ENCODE results near the gene SLC6A18.

The SLC6A18 gene

DNA sequence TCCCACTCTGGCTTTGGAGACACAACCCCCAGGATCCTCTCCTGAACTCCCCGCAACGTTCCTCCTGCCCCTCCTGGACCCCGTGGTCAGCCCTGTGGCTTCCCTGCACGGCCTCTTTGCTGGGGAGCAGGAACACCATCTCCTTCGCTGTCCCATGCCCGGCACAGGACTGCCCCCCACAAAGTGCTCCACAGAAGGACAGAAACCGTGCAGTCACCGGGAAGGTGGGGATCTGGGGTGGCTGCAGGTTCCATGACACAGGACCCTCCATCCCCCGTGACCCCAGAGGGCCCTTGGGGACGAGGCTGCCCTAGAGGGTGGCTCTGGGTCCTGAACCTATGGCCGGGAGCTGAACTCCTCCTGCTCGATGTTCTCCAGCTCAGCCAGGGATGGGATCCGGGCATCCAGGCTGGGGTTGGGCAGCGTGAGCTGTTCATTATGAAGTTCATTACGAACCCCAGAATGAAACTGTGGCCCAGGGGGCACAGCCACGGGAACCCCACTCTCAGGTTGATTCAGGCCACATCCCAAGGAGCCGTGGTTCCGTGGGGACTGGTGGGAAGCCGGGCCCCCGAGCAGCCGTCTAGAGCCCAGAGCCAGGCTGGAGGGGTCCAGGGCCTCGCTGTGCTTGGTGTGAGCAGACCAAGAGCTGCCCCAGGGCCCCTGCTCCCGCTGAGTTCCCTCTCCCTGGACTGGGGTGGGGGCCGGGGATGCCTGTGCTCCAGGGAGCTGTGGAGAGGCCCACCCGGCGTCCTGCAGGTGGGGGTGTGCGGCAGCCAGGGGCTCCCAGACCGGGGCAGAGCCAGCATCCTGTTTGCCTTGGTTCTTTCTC lies 24.5 kb upstream of the SLC6A18 start:
- no peak for DNase-seq (ENCODE audit: low spot score)
- TF ChIP-seq CTCF (IDR thresholded peaks at IDR 0.05; ENCODE audit: extremely low read depth, missing control alignments), result no peak

DNA sequence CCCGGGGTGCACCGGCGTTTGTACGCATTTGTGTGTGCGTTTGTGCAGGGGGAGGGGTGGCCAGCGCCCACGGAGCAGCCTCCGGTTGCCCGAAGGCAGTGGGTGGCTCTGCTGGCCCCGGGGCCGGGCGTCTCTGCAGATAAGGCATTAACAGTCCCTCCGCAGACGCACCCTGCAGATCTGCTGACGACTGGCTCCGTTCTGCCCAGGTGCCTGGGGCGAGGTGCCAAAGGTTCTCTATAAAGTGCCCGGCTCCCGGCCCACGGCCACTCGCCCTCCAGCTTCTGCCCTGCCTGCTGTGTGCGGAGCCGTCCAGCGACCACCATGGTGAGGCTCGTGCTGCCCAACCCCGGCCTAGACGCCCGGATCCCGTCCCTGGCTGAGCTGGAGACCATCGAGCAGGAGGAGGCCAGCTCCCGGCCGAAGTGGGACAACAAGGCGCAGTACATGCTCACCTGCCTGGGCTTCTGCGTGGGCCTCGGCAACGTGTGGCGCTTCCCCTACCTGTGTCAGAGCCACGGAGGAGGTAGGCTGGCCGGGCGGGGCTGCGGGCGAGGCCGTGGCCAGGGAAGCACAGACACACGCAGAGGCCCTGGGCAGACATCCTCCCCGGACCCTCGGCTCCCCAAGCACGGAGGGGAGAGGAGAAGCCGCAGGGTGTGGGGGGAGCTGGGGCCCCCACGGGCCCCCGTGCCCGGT lies 23.7 kb upstream of the SLC6A18 start, which contains the start of gene SLC6A19:
Gene SLC6A19, plus strand, starts transcription at position 269 of the 699 bp plus-strand sequence. Its CDS starts 56 bp downstream, at position 325.
- no peak for TF ChIP-seq CTCF (IDR thresholded peaks at IDR 0.05; ENCODE audit: extremely low read depth, missing control alignments)
- DNase-seq (ENCODE audit: low spot score), result no peak

DNA sequence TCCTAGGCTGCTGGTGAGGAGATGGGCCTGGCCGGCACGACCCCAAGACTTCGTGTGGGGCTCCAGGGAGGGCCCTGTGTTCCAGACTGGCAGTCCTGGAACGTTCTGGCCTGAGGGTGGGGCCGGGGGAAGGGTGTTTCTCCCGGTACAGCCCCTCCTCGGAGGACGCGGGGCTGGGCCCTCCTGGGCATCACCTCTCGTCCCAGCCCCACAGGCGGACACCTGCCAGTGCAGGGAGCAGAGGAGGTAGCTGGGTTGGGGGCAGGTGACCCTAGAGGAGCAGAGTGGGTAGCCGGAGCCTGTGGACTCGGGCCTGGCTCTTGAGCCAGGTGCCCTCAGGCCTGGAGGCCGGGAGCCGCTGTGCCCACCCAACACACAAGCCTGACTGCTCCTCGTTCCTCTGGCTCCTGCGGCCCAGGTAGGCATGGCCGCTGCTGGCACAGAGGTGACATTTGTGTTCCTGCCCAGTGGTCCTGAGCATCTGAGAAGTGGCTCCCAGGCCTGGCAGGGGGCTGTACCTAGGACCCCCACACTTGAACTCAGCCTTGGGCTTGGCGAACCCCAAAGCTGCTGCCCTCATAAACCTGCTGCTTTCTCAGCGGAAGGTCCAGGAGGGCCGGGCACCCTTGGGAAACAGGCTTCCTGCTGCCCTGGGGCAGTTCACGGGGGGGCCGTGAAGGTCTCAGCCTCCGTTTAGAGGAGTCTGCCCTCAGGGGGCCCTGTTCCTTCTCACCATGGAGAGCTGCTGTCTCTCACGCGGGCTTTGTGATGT lies 23.0 kb upstream of the SLC6A18 start:
- TF ChIP-seq CTCF (IDR thresholded peaks at IDR 0.05; ENCODE audit: extremely low read depth, missing control alignments), result no peak

DNA sequence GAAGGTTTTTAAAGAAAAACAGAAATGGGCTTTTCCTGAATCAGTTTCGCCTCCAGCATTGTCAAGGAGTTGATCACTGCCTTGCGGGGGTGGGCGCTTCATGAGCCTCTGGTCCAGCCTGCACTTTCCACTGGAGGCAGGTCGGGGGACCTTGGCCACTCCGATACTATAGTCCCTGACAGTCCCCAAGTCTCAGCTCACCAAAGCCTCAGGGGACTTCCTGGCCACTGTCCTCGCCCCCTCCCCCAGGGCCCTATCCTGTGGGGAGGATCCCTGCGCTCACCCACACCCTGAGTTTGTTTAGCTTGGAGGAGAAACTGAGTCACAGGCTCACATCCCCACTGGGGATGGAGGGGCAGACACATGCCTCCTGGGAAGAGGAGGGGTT lies 22.4 kb upstream of the SLC6A18 start:
- no peak for TF ChIP-seq CTCF (IDR thresholded peaks at IDR 0.05; ENCODE audit: extremely low read depth, missing control alignments)
- no peak for DNase-seq (ENCODE audit: low spot score)

More for the DNA sequence above, 23.0 kb upstream of the SLC6A18 start:
- no peak for DNase-seq (ENCODE audit: low spot score)

DNA sequence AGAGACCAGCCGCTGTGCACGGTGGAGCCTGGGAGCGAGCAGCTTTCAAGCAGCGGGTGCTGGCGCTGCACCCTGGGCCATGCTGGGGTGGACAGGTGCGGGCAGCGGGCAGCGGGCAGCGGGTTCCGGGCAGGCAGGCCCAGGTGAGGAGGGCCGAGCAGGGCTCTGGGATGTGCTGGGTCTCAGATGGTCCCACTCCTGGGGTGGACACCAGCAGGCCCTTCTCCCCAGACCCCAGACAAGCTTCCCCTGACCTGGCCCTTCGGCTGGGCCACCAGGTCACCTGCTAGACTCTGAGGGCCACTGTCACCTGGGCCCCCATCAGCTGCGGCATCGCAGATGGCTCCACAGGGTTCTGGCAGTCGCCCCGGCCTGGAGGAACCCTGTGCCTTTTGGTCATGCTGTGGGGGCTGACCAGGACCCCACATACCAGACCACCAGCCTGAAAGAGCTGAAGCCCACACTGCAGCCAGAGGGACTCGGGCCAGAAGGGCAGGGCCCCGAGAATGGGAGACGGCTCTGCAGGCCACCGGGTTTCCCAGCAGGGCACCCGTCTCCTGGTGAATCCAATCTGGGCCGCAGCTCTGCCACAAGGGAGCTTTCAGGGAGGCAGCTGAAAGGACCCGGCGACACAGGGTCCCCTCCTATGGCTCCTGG lies 21.7 kb upstream of the SLC6A18 start:
- DNase-seq (ENCODE audit: low spot score), result no peak
- TF ChIP-seq CTCF (IDR thresholded peaks at IDR 0.05; ENCODE audit: extremely low read depth, missing control alignments), result no peak

GRCh38 chr5:1203968-1204692 lies 21.1 kb upstream of the SLC6A18 start:
- no peak for TF ChIP-seq CTCF (IDR thresholded peaks at IDR 0.05; ENCODE audit: extremely low read depth, missing control alignments)
- no peak for DNase-seq (ENCODE audit: low spot score)

Data from GM20000 (cell line).